ENCODE data around the gene LONP1. TPM values are rescaled to one million over a fixed set of nuclear protein-coding genes. Genes with fewer than 3 reads are reported as not detected.
"Not testable (repeated sequence)": the region's sequence is repeated elsewhere in the genome, so short reads cannot be mapped to it uniquely, and the experiment has no call there.

Gene LONP1
- total RNA-seq, 1 donor from 2014 or later: 80.4 TPM

DNA sequence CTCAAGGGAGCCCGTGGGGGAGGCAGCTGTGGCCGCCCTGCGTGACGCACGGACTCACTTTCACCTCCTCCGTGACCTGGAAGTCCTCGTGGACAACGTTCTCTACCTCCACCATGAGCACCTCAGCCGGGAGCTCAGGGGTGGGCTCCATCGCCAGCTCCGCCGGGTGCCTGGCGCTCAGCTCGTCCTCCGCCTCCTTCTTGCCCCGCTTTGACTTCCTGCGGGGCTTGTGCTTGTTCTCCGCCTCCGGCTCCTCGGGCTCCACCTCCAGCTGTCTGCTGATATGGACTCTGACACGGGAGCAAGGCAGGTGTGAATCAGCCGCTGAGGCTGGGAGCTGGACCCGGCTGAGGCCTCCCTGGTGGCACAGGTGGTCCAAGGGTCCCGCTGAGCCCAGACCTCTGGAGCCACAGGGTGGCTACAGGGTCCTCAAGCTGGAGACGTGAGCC, 8.2 kb downstream of the LONP1 start:
- intact Hi-C loops (cut with micrococcal nuclease): no loop called here

DNA sequence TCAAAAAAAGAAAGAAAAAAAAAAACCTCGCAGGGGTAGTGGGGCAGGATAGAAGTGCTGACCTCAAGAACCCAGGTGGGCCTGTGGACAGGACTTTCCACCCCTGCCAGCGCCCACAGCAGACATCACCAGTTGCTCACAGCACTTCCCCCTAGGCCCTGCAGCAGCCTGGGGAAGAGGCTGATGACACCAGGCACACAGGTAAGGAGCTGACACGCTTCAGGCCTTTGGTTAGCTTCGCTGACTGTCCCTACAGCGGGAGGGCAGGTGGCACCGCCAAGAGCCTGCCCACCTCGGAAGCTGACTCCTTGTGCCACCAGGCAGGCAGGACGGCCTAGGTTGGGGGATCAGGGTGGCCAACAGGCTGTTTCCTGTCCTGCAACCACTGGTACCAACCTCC, 8.9 kb downstream of the LONP1 start:
- intact Hi-C loops (cut with micrococcal nuclease): no loop called here

DNA sequence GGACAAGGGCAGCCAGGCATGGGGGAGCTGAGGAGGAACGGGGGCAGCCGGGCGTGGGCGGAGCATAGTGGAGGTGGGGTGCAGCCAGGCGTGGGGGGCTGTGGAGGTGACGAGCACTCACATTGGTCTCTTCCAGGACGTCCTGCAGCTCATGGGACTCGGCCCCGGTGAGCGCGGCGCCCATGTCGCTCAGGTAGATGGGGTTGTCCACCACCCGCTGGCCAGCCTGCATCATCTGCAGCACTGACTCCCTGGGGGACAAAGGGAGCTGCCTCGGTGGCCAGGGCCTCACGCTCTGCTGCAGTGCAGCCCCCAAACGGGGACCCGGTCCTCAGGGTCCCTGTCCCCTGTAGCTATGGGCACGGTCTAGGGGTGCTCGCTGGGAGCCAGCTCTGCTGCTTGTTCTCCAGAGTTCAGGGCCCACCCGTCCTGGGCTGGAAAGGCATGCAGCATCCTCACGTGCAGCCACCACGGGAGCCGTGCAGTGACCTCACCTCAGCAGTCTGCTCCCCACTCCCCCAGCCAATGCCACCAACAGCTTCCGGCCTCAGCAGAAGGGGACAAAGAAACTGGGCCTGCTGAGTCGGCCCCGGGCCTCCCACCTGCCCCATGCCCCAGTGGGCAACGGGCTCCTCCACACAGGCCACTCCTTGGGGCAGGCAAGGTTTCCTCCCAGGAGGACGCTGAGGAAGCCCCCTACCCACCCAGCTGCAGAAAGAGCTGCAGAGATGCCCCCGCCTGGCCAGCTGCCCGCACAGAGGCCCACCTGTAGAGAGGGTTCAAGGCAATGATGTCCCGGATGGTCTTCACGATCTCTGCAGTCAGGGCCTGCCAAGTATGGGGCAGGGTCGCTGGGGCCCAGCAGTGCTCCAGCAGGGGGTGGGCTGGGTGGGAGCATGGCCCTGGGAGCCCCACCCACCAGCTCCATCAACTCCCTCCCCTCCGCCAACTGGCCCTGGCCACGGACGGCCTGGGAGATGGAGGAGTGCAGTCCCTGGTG, 12.1 kb downstream of the LONP1 start:
- intact Hi-C loops (cut with micrococcal nuclease): no loop called here

DNA sequence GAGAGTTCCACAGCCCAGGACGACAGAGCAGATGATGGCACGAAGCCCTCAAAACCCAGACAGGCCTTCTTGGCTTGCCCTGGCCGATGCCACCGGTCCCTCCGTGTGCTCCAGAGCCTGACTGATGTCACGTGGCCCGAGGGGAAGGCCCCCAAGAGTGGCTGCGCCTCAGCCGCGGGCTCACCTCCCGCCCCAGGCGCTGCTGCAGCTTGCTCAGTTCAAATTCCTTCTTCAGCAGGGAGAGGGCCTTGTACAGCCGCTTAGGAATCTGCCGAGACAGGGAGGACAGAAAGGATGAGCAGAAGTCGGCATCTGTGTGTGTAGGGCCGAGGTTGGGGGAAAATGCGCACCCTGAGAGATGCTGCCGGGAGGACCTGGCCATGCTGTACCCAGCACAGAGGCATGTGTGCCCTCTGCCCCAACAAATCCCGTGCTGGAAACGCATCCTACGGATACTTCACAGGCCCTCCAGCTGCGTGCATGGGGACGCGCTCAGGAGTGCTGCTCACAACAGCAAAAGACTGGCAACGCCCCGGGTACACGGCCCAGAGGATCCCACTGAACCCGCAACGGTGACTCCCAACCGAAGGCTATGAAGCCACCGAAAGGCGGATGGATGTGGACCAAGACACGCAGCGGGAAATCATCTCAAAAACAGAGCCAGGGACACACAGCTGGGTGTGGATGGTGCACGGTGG, 12.9 kb downstream of the LONP1 start:
- intact Hi-C loops (cut with micrococcal nuclease): no loop called here

DNA sequence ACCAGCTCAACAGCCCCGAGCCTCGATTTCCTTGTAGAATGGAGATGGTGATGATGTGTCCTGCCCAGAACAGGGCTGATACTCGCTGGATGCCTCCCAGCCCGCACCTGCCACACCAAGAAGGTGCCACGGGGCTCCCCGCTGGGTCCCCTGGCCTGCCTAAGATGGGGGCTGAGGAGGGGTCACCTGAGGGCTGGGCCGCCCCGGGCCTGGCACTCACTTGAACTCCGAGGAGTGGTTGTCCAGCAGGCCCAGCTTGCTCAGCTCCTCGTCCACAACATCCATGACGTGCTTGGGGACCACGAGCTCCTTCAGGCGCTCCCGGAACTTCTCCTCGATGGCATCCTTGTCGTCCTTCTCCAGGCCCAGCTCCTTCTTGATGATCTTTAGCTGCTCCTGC, 14.4 kb downstream of the LONP1 start:
- intact Hi-C loops (cut with micrococcal nuclease): no loop called here

DNA sequence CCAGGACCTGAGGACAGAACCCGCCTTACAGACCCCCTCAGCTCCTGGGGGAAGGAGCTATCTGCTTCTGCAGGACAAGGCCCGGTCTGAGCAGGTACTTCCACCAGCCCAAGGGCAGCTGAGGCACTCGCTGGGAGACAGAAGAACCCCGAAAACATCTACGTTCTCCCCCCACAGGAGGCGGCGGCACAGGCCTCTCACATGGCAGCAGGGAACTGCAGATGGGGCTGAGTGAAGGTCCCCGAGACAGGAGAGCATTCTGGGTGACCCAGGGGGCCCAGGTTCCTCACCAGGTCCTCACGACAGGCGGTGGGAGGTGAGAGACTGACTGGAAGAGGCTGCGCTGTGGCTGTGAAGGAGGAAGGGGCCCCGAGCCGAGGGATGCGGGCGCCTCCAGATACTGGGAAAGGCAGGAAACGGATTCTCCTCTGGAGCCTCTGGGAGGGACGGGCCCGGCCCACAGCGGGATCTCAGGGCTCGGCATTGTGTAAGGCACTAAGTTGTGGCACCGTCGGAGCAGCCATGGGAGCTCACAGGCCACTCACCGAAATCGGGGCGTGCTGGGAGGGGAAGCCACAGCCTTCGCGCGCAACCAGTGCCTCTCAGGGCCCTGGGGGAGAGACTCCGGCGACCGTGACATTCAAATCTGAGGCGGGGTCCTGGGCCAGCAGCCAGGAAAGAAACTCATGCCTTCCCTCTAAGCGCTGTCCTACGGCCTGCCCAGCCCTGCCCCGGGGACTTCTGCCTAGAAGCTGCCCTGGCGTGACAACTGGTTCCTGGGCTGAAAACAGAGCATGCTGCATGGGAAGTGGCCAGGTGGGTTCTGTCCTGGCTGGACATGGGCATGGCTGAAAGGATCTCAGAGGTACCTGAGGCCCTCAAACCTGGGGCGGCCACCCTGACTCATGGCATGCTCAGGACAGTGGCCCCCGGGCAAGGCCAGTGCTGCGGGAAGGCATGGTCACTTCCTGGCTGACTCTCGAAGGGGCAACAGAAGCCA, 15.8 kb downstream of the LONP1 start:
- intact Hi-C loops (cut with micrococcal nuclease): no loop called here

DNA sequence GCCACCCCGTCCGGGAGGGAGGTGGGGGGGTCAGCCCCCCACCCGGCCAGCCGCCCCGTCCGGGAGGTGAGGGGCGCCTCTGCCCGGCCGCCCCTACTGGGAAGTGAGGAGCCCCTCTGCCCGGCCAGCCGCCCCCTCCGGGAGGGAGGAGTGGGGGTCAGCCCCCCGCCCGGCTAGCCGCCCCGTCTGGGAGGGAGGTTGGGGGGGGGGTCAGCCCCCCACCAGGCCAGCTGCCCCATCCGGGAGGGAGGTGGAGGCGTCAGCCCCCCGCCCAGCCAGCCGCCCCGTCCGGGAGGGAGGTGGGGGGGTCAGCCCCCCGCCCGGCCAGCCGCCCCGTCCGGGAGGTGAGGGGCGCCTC, 17.9 kb downstream of the LONP1 start:
- intact Hi-C loops (cut with micrococcal nuclease): not testable (repeated sequence)

DNA sequence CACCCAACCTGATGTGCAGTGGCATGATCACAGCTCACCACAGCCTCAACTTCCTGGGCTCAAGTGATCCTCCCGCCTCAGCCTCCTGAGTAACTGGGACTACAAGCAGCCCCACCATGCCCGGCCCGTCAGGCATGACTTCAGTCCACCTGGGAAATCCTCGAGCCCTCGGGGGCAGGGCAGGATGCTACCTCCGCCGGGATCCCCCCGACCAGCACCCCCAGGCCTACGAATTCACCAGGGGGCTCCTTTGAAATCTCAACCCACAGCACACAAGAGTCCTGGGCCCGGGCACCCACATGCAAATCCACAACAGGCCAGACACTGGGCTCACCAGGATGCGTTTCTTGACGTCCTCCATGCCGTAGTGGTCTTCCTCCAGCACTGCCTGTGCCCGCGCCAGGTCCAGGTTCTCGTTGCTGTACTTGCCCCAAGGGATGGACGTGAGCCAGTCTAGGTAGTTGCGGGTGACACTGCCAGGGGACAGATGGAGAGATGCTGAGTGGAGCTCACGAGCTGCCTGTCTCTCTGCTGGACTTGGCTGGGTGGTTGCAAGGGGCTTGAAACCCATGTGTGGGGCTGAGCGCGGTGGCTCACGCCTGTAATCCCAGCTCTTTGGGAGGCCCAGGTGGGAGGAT, 19.4 kb downstream of the LONP1 start:
- intact Hi-C loops (cut with micrococcal nuclease): no loop called here

DNA sequence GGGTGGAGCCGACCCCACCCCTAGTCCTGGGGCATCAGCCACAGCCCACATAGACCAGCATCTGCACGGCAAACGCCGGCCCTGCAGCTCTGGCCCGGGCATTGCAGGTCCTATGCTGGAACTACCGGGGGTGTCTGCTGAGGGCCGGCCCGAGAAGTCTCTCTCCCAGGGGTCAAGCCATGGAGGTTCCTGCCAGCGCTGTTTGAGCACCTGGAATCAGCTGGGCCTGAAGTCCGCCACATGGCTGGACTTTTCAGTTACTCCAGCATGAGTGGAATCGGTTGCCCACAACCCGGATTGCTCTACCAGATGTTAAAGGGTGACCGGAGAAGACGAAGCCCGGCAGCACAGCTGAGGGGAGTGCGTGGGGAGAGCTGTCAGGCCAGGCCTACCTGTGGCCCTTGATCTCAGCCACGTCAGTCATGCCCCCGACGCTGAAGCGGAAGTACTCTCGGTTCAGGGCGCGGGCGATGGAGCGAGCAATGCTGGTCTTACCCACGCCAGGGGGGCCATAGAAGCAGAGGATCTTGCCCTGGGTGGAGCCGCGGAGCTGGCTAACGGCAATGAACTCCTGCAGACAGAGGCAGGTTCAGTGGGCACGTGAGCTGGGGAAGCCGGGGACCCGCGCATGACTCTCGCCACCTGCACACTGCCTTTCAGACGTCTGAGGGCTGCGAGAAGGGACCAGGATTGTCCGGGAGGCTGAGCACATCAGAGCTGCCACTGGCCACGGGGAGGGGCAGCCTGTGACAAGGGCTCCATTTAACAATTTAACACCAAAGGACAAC, 21.1 kb downstream of the LONP1 start:
- intact Hi-C loops (cut with micrococcal nuclease): no loop called here

DNA sequence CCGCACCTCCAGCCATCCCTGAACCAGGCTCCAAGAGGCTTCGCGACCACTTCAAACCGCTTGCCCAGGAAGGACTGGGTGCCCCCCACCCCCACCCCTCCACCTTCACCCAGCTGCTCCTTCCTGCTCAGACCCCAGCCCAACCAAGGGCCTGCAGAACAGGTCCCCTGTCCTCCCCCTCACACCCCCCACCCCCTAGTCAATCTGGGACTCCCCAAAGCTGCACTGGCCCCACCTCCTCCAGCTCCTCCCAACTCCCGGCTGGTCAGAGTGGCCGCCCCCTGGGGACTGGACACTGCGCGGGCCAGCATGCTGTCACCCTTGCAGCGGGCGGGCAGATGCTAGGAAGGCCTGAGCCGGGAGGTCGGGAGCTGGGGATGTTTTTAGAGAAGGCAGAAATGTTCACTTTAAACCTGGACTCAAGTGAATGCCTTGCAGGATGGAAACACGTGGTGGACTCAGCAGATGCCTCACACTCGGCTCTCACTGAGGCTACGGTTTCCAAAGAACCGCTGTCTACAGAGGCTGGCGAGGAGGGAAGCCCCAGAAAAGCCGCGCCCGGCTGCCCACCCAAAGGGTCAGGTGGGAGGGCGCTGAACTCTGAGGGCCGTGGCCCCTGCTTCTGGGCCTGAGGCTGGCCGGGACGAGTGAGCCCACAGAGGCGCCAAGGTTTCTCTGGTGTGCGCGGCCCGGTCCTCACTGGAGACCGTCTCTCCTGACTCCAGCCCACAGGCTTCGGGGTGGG, 21.9 kb downstream of the LONP1 start:
- intact Hi-C loops (cut with micrococcal nuclease): no loop called here

DNA sequence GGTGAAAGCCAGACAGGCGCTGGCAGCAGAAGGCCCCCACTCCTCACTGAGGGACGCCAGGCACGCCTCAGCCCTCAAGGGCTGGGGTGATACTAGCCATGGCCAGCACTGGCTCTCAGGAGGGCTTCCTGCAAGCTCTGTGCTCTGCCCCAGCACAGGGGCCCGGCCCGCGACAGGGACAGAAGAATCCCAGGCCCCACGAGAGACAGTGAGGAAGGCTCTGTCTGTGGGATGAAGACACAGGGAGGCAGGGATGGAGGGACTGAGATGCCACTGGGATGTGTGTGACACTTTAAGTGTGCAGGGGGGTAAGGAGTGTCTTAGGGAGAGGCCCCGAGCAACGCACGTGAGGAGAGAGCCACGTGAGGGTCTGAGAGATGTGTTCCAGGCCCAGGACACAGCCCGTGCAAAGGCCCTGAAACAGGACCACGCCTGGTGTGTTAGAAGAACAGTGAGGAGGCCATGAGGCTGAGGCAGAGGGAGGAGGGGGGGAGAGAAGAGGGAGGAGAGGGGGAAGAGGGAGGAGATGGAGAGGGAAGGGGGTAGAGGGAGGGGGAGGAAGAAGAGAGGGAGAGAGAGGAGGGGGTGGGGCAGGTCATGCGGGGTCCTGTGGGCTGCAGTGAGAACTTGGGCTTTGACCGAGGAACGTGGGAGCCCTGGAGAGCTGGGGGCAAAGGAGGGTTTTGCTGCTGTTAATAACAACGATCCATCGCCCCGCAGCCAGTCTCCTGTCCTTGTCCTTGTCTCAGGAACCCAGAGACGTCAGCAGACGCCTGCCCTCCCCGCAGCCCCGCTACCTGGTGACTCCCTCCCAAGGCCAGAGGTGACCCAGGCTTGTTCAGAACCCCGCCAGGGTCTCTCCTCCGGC, 22.7 kb downstream of the LONP1 start:
- intact Hi-C loops (cut with micrococcal nuclease): no loop called here

DNA sequence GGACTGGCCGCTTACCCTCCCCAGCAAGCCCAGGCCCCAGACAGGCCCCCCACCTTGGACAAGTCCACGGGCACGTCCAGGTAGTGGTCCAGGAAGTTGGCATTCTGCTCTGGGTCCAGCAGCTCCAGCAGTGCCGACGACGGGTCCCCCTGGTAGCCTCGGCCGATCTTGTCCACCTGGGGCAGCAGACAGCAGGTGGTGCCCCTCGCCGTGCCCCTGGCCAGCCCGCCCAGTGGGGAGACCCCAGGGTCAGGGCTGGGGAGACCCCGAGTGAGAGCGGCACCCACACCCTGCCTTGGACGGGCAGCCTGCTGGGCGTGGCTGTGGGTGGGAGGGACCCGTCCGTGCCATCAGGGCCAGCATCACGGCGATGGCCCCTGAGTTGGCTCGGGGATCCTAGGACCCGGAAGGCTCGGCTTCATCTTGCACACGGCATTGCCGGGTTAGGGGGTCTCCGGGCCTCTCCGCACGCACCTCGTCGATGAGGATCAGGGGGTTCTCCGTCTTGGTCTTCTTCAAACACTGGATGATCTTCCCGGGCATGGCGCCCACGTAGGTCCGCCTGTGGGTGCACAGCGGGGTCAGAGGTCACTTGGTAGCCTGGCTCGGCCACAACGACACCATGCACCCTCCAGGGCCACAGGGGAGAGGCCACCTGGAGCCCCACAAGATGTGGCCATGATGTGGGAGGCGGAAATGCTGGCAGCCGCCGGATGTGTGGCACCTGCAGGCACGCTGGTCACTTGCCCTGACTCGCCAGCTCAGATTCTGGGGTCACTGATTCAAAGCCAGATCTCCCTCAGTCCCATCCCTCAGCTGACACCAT, 23.5 kb downstream of the LONP1 start:
- intact Hi-C loops (cut with micrococcal nuclease): no loop called here

DNA sequence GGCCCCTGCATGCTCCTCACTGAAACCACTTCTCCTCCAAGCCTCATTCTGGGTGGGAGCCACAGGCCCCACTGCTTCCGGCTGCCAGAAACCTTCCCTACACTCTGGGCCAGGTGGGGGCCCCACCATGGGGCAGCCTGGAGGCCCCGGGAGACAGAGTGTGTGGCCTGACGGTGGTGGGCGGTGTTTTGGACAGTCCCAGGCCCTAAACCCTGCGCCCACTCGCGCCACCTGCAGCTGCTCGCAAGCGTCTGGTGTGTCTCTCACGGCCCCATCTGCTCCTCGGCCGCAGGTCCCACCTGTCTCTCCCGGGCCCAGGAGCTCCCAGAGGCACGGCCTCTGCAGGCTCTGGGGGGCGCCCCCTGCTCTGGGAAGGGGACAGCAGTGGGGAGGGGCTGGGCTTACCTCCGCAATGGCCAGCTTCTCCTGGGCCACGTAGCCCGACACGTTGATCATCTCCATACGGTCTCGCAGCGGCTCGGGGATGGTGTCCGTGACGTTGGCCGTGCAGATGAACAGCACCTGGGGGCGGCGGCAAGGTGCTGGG, 24.2 kb downstream of the LONP1 start:
- intact Hi-C loops (cut with micrococcal nuclease): no loop called here

DNA sequence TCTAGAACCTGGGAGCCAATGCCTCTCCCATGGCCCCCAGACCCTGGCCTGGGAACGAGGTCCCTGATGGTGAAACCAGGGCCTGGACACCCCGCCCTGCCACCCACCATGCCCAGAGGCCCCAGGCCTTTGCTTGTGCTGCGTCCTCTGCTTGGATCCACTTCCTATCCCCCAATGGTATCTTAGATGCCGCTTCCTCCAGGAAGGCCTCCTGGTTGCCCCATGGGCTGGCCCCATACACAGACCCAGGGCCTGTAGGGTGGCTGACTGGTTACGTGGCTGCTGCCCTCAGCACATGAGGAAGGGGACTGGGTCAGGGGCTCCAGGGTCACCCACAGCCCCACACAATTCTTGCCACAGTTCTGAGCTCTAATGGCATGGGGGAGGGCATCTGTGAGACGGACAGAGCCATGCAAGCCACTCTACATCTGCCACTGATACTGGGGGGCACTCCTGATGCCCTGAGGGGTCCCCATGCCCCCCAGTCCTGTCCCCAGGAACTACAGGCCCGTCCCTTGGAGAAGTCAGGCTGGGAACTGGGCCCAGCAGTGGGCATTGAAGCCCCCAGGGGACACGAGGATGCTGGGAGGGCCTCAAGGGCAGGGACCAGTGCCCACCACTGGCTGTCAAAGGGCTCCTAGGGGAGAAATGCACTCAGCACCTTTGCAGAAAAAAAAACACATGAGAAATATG, 24.8 kb downstream of the LONP1 start:
- intact Hi-C loops (cut with micrococcal nuclease): no loop called here

DNA sequence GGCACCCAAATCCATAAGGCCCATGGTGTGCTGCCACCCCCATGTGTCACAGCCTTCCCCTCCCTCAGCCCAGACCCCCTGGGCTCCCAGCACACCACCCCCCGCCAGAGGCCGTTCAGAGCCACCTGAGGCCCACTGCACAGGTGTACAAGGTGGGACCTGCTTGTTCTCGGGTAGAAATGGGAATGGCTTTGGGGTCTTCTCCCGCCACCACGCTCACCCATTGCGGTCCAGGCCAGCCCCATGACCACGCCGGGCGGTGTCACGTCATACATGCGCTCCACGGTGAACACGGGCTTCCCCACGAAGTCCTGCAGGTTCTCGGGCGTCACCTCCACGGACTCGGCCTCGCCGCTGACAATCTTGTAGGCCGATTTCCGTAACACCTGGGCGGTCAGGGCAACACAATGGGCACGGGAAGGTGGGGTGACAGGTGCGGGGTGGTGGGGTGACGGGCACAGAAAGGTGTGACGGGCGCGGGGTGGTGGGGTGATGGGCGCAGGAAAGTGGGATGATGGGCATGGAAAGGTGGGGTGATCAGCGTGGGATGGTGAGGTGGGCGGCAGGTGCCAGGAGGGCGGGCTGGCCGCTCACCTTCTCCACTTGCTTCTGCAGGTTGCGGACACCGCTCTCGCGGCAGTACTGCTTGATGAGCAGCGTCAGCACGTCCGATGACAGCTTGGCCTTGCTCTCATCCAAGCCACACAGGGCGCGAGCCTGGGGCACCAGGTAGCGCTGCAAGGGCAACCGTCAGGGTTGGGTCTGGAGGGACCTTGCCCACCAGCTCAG, 25.6 kb downstream of the LONP1 start:
- intact Hi-C loops (cut with micrococcal nuclease): no loop called here

All from T-helper 2 cell treated with Interferon-gamma antibody and Interleukin-4, amounts not matched to agents 100 ng/mL and 5 ng/mL, for 36 hours (primary cell).